Measurements from ENCODE around the gene NOL9. TPM values are rescaled to one million over a fixed set of nuclear protein-coding genes. Genes with fewer than 3 reads are reported as not detected.

Gene NOL9
- total RNA-seq, 1 donor = 44.9 TPM

DNA sequence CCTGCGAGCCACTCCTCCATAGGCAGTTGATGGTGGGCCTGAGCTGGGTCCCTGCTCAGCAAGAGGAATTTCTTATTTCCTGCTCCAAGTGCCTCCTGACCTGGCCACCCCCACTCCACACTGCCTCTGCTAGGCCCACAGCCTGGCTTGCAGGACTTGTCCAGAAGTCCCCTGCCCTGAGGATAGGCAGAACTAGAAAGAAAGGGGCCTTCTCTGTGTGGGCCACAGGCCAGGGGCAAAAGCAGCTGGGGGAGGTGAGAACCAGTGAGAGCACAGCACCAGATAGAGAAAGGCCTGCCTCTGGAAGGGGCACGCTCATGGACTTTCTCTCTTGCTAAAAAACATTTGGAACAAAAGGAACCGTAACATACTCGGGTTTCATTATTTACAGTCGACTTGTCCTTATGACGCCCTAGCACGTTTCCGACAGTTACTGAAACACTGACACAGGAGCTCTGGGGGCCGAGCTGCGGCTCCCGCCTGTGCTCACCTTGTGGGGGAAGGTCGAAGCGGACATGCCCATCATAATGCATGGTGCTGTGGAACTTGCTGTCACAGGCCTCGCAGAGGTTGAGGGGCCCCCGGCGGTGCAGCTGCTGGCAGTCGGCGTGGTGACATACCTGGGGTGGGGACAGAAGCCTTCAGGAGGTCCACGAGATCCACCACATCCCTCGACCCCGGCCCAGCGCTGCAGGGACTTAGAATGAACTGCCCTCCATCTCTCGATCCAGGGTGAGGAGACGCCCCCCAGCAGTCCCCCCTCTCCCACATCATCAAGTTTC lies 77.1 kb downstream of the NOL9 start:
- DNase-seq (ENCODE audit: low read depth) = no peak
- no peak overlapping the region for H3K4me3 ChIP-seq (ENCODE audit: low read depth, low read length)
- TF ChIP-seq CTCF (IDR thresholded peaks at IDR 0.05; ENCODE audit: insufficient read depth, low read length) = no peak

DNA sequence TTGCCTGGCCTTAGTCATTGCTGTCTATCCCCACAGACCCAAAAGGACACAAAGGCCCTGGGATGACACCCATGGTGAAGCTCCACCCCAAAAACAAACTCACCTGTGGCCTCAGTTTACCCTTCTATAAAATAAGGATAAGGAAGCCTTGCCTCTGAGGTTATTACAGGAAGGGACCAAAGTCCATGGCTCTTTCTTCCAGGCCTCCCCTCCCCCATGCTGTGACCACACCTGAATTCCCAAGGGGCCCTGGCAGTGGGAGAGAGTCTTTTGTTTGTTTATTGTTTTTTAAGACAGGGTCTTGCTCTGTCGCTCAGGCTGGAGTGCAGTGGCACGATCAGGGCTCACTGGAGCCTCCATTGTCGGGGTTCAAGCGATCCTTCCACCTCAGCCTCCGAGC lies 77.8 kb downstream of the NOL9 start:
- DNase-seq (ENCODE audit: low read depth) = no peak

GRCh38 chr1:6475381-6476133 lies 78.8 kb downstream of the NOL9 start:
- DNase-seq (ENCODE audit: low read depth) = peak; percentile 25
- TF ChIP-seq CTCF (IDR thresholded peaks at IDR 0.05; ENCODE audit: insufficient read depth, low read length) = peak; percentile 86

More for the DNA sequence above, 77.8 kb downstream of the NOL9 start:
- TF ChIP-seq CTCF (IDR thresholded peaks at IDR 0.05; ENCODE audit: insufficient read depth, low read length) = no peak
- H3K4me3 ChIP-seq (ENCODE audit: low read depth, low read length) = no peak overlapping the region

GRCh38 chr1:6474815-6475282 lies 79.5 kb downstream of the NOL9 start:
- H3K4me3 ChIP-seq (ENCODE audit: low read depth, low read length) = no peak overlapping the region
- TF ChIP-seq CTCF (IDR thresholded peaks at IDR 0.05; ENCODE audit: insufficient read depth, low read length) = no peak
- DNase-seq (ENCODE audit: low read depth) = no peak

More at GRCh38 chr1:6475381-6476133, 78.8 kb downstream of the NOL9 start:
- no peak overlapping the region for H3K4me3 ChIP-seq (ENCODE audit: low read depth, low read length)

- no peak for TF ChIP-seq CTCF (IDR thresholded peaks at IDR 0.05; ENCODE audit: insufficient read depth, low read length)
- no peak for DNase-seq (ENCODE audit: low read depth)
- H3K4me3 ChIP-seq (ENCODE audit: low read depth, low read length) = no peak overlapping the region
Observed at GRCh38 chr1:6473974-6474814, 80.1 kb downstream of the NOL9 start.

DNA sequence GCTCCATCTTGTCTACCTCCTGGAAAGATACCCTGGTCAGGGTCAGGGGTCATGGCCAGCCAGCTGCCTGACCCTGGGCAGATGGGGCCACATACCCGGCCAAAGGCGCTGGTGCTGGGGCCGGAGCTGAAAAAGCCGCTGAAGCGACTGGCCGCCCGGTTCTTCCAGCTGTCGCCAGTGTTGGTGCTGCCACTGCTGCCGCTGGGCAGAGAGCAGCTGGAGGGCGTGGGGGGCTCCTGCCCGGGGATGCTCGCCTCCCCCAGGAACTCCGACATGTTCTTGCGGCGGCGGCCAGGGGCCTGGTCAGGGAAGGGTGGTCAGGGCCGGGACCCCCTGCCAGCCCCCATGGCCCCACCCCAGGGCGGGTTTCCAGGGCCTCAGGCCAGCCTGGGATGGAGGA lies 81.2 kb downstream of the NOL9 start:
- DNase-seq (ENCODE audit: low read depth) = no peak
- TF ChIP-seq CTCF (IDR thresholded peaks at IDR 0.05; ENCODE audit: insufficient read depth, low read length) = no peak
- no peak overlapping the region for H3K4me3 ChIP-seq (ENCODE audit: low read depth, low read length)

Data from fibroblast of the aortic adventitia (primary cell).